Ishikawa (cell line): ENCODE data around the gene NXT1.

Source experiments
- CEBPB ChIP-seq: IDR thresholded peaks from 2 replicates; pipeline ENCODE4 v1.6.1; 2012
- CREB1 ChIP-seq: IDR thresholded peaks from 2 replicates; pipeline ENCODE4 v1.6.1; 2012; ENCODE audit warnings: low read depth
- EGR1 ChIP-seq: IDR thresholded peaks from 2 replicates; pipeline ENCODE4 v1.6.1; 2012
- EP300 ChIP-seq: IDR thresholded peaks from 2 replicates; pipeline ENCODE4 v1.6.1; 2012; ENCODE audit warnings: borderline replicate concordance
- FOXM1 ChIP-seq: IDR thresholded peaks from 2 replicates; pipeline ENCODE4 v1.6.1; 2012; ENCODE audit warnings: low read depth, borderline replicate concordance
- MAX ChIP-seq: IDR thresholded peaks from 2 replicates; pipeline ENCODE4 v1.6.1; 2012
- NFIC ChIP-seq: IDR thresholded peaks from 2 replicates; pipeline ENCODE4 v1.6.1; 2012
- RAD21 ChIP-seq: IDR thresholded peaks from 2 replicates; pipeline ENCODE4 v1.6.1; 2012; ENCODE audit warnings: low read depth
- TAF1 ChIP-seq: IDR thresholded peaks from 2 replicates; pipeline ENCODE4 v1.6.1; 2012; ENCODE audit warnings: low read depth, mild to moderate bottlenecking
- TCF12 ChIP-seq: IDR thresholded peaks from 2 replicates; pipeline ENCODE4 v1.6.1; 2012; ENCODE audit warnings: low read depth
- TEAD4 ChIP-seq: IDR thresholded peaks from 2 replicates; pipeline ENCODE4 v1.6.1; 2012
- USF1 ChIP-seq: IDR thresholded peaks from 2 replicates; pipeline ENCODE4 v1.6.1; 2012
- YY1 ChIP-seq: IDR thresholded peaks from 2 replicates; pipeline ENCODE4 v1.6.1; 2012; ENCODE audit warnings: low read depth
- ZBTB7A ChIP-seq: IDR thresholded peaks from 2 replicates; pipeline ENCODE4 v1.6.1; 2012; ENCODE audit warnings: low read depth
- TF ChIP-seq, protein P1 (sequence below): IDR thresholded peaks from 2 replicates; pipeline ENCODE4 v1.6.1; 2012; ENCODE audit warnings: low read depth, mild to moderate bottlenecking

Gene NXT1

DNA sequence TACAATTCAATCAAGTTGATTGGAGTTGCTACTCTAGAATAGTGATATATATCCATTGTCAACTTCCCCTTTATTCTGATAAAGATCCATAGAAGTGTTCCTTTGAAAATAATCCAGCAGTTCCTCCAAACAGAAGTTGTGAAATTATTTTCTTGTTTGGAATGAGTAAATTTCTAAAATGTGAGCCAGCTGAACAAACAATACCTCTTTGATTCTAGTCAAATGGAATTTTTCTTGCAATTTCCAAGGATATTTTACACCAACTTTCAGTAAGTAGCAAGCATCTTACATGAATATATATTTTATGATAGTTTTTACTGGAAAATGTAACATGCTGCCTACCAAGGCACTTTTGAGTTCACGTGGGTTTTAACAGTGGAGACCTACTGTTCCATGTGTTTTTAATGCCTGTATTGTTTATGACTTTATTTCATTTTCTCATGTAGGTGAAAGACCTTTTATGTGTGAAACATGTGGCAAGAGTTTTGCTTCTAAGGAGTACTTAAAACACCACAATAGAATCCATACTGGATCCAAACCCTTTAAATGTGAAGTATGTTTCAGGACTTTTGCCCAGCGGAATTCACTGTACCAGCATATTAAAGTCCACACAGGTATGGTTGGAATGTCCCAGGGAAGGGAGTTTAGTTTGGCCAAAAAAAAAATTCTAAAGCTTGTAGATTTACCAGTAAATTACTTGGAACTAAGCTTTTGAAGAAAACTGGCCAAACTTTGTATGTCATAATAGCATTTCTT, 17.9 kb downstream of the NXT1 start:
- no peak for TF ChIP-seq TEAD4
- TF ChIP-seq YY1: no peak
- TF ChIP-seq, protein P1, sequence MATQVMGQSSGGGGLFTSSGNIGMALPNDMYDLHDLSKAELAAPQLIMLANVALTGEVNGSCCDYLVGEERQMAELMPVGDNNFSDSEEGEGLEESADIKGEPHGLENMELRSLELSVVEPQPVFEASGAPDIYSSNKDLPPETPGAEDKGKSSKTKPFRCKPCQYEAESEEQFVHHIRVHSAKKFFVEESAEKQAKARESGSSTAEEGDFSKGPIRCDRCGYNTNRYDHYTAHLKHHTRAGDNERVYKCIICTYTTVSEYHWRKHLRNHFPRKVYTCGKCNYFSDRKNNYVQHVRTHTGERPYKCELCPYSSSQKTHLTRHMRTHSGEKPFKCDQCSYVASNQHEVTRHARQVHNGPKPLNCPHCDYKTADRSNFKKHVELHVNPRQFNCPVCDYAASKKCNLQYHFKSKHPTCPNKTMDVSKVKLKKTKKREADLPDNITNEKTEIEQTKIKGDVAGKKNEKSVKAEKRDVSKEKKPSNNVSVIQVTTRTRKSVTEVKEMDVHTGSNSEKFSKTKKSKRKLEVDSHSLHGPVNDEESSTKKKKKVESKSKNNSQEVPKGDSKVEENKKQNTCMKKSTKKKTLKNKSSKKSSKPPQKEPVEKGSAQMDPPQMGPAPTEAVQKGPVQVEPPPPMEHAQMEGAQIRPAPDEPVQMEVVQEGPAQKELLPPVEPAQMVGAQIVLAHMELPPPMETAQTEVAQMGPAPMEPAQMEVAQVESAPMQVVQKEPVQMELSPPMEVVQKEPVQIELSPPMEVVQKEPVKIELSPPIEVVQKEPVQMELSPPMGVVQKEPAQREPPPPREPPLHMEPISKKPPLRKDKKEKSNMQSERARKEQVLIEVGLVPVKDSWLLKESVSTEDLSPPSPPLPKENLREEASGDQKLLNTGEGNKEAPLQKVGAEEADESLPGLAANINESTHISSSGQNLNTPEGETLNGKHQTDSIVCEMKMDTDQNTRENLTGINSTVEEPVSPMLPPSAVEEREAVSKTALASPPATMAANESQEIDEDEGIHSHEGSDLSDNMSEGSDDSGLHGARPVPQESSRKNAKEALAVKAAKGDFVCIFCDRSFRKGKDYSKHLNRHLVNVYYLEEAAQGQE: no peak
- no peak for TF ChIP-seq EP300
- no peak for TF ChIP-seq TCF12

DNA sequence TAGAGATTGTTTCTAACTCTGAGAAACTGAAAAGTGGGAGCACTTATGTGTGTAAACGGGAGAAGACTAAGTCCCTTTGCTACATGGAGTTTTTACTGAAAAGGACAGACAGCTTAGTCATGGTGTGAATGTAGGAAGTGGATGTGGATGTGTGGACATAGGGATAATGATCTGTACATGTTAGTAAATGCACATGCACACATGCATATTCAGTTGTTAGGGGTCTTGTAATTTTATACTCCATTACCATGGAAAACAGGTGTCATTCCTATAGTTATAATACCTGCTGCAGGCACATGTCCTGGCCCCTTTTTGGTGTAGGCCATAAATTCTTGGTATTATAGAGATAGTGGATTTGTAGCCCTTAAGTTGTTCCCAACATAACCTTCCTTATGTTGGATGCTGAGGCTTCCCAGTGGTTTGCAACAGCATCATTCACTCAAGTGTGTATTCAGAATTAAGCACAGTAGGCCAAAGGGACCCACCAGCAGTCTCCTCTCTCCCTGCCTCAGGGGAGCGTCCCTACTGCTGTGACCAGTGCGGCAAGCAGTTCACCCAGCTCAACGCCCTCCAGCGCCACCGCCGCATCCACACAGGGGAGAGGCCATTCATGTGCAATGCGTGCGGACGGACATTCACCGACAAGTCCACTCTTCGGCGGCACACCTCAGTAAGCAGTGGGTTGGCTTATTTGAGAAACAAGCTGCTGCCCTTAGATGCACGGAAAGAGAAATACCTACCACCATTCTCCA, 18.7 kb downstream of the NXT1 start:
- TF ChIP-seq CREB1 (no peak), TAF1 (no peak), YY1 (no peak), NFIC (no peak)

GRCh38 chr20:23370274-23370673, 19.7 kb downstream of the NXT1 start:
- TF ChIP-seq MAX (no peak), CEBPB (no peak), TEAD4 (no peak), USF1 (no peak), ZBTB7A (no peak), FOXM1 (no peak), TAF1 (no peak), EGR1 (no peak), YY1 (no peak)
- TF ChIP-seq, protein P1: no peak

DNA sequence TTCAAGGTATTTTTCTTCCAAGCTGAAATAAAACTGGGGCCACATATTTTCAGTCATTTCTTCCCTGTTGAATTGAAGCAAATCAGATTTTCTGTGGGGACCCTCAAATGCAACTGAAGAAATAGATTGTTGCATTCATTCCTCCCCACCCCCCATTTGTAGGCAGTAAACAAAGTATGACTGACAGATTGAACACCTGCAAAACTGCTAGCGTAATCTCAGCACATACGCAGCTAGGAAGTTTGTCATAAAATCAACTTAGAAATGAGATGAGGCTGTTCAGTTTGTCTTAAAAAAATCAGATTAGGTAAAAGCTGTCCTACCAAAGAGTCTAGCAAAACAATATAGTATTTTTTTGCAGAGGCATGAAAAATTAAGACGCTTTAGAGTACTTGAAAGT, 20.3 kb downstream of the NXT1 start:
- TF ChIP-seq YY1 (no peak), FOXM1 (no peak), USF1 (no peak), ZBTB7A (no peak)

GRCh38 chr20:23371496-23371895, 20.9 kb downstream of the NXT1 start:
- no peak for TF ChIP-seq NFIC
- TF ChIP-seq USF1: no peak
- no peak for TF ChIP-seq EP300
- TF ChIP-seq RAD21: no peak
- TF ChIP-seq CEBPB: no peak
- TF ChIP-seq TCF12: no peak
- TF ChIP-seq, protein P1: no peak
- TF ChIP-seq FOXM1: no peak
- TF ChIP-seq CREB1: no peak
- TF ChIP-seq EGR1: no peak
- no peak for TF ChIP-seq TEAD4
- TF ChIP-seq MAX: no peak
- no peak for TF ChIP-seq TAF1
